H1 (cell line): ENCODE measurements around the gene POGK. TPM values are rescaled to one million over a fixed set of nuclear protein-coding genes. Genes with fewer than 3 reads are reported as not detected.
A peak's percentile ranks its signal among the peaks of the same experiment; 100 is the strongest.

ENCODE experiments used
- CTCF ChIA-PET: fragments of 300-600 bp; sonication (Branson Sonifier 250); formaldehyde crosslinking; loops from one replicate; lab custom pipeline; 2021; ENCODE audit not compliant: partially characterized antibody; lab: Charles Lee
- POLR2A ChIA-PET: fragments of 300-600 bp; sonication (Branson Sonifier 250); formaldehyde crosslinking; loops from one replicate; lab custom pipeline; 2021; ENCODE audit warnings: inconsistent platforms; ENCODE audit not compliant: partially characterized antibody; lab: Charles Lee
- DNase-seq, 2 experiments: peaks; one replicate each; pipeline versions ENCODE4 v3.0.0 to v3.0.0-alpha.2; 2010 to 2022; ENCODE audit warnings: low spot score in 2 of 2, low read depth in 1 of 2, mixed read lengths in 1 of 2
- FAIRE-seq: peaks from 2 replicates; lab custom pipeline; 2011; peaks lifted over from hg19 to GRCh38; lab: Jason Lieb, UNC
- H2AFZ ChIP-seq: 2 replicates; pipeline ENCODE4 v1.8.1; 2012; ENCODE audit warnings: low read length, inconsistent platforms
- H2AK5ac ChIP-seq: 2 replicates; pipeline ENCODE4 v1.6.1; 2013; ENCODE audit warnings: low read depth, low read length
- H2BK120ac ChIP-seq: replicated peaks from 2 replicates; pipeline ENCODE3; 2013; ENCODE audit warnings: low read depth, low read length, inconsistent platforms
- H2BK12ac ChIP-seq: 2 replicates; pipeline ENCODE4 v1.6.1; 2013; ENCODE audit warnings: low read depth, low read length
- H2BK15ac ChIP-seq: 2 replicates; pipeline ENCODE4 v1.6.1; 2013; ENCODE audit warnings: low read length
- H2BK20ac ChIP-seq: 2 replicates; pipeline ENCODE4 v1.6.1; 2013; ENCODE audit warnings: low read length
- H2BK5ac ChIP-seq: 2 replicates; pipeline ENCODE4 v1.6.1; 2013; ENCODE audit warnings: low read depth, low read length
- H3K14ac ChIP-seq: 2 replicates; pipeline ENCODE4 v1.6.1; 2013; ENCODE audit warnings: inconsistent platforms; ENCODE audit not compliant: insufficient read length
- H3K18ac ChIP-seq: 2 replicates; pipeline ENCODE4 v1.6.1; 2013; ENCODE audit warnings: low read length; ENCODE audit errors: extremely low read depth
- H3K23ac ChIP-seq: 2 replicates; pipeline ENCODE4 v1.6.1; 2013; ENCODE audit warnings: inconsistent platforms; ENCODE audit not compliant: insufficient read length
- H3K23me2 ChIP-seq: 2 replicates; pipeline ENCODE4 v1.6.1; 2013; ENCODE audit warnings: low read depth, low read length
- H3K27ac ChIP-seq: 2 replicates; pipeline ENCODE4 v1.6.1; 2011; ENCODE audit warnings: low read depth, low read length, inconsistent platforms
- H3K27me3 ChIP-seq, 4 experiments: replicated peaks in 1 of 4; 1 replicate in 1 of 4; 2 replicates in 3 of 4; pipeline versions ENCODE4 v1.6.1 to v1.8.1; 2011 to 2013; ENCODE audit warnings: low read length in 3 of 4, mild to moderate bottlenecking in 3 of 4, inconsistent platforms in 2 of 4, mixed read lengths in 2 of 4, moderate library complexity in 1 of 4; ENCODE audit not compliant: control insufficient read depth in 3 of 4, insufficient read depth in 3 of 4; ENCODE audit errors: extremely low read depth in 1 of 4
- H3K36me3 ChIP-seq, 4 experiments: 2 replicates each; pipeline versions ENCODE4 v1.6.1 to v1.8.1; 2011 to 2013; ENCODE audit warnings: mild to moderate bottlenecking in 4 of 4, low read length in 3 of 4, moderate library complexity in 2 of 4, control low read depth in 1 of 4, inconsistent platforms in 1 of 4; ENCODE audit not compliant: insufficient read depth in 4 of 4, control insufficient read depth in 2 of 4
- H3K4ac ChIP-seq: replicated peaks from 2 replicates; pipeline ENCODE3; 2013; ENCODE audit warnings: low read length, low read depth, mixed read lengths, inconsistent platforms; ENCODE audit not compliant: insufficient read length
- H3K4me1 ChIP-seq, 4 experiments: replicated peaks in 1 of 4; 1 replicate in 1 of 4; 2 replicates in 3 of 4; pipeline versions ENCODE4 v1.6.1 to v1.8.1; 2011 to 2013; ENCODE audit warnings: low read length in 3 of 4, inconsistent platforms in 2 of 4, mixed read lengths in 1 of 4; ENCODE audit not compliant: insufficient read depth in 4 of 4, control insufficient read depth in 3 of 4
- H3K4me2 ChIP-seq, 2 experiments: 2 replicates each; pipeline versions ENCODE4 v1.6.1 to v1.8.1; 2011 to 2013; ENCODE audit warnings: low read depth in 2 of 2, low read length in 2 of 2, control low read depth in 1 of 2, inconsistent platforms in 1 of 2, mild to moderate bottlenecking in 1 of 2; ENCODE audit not compliant: insufficient read depth in 1 of 2
- H3K4me3 ChIP-seq, 4 experiments: fragments of 200-600, 300-600 bp in 1 of 4; sonication (generic), shearing (Covaris generic), sonication (Bioruptor Twin) in 1 of 4; 2 replicates each; pipeline versions ENCODE4 v1.5.1 to v1.8.1; 2011 to 2016; ENCODE audit warnings: low read length in 4 of 4, low read depth in 3 of 4, control low read depth in 2 of 4, inconsistent platforms in 2 of 4, mild to moderate bottlenecking in 2 of 4, mixed read lengths in 1 of 4, moderate library complexity in 1 of 4; ENCODE audit not compliant: insufficient read depth in 2 of 4; ENCODE audit errors: extremely low read depth in 1 of 4
- H3K56ac ChIP-seq: replicated peaks from 2 replicates; pipeline ENCODE3; 2013; ENCODE audit warnings: low read depth, mild to moderate bottlenecking, mixed read lengths, low read length, inconsistent platforms; ENCODE audit not compliant: insufficient read length
- H3K79me1 ChIP-seq: 2 replicates; pipeline ENCODE4 v1.6.1; 2013; ENCODE audit warnings: low read depth, low read length, control low read depth
- H3K79me2 ChIP-seq, 2 experiments: 2 replicates each; pipeline versions ENCODE4 v1.6.1 to v1.8.1; 2012 to 2013; ENCODE audit warnings: low read length in 2 of 2, mild to moderate bottlenecking in 2 of 2, inconsistent platforms in 1 of 2; ENCODE audit not compliant: insufficient read depth in 2 of 2, control insufficient read depth in 1 of 2
- H3K9ac ChIP-seq, 4 experiments: replicated peaks in 1 of 4; 1 replicate in 1 of 4; 2 replicates in 3 of 4; pipeline versions ENCODE4 v1.6.1 to v1.8.1; 2011 to 2013; ENCODE audit warnings: low read depth in 3 of 4, low read length in 3 of 4, control low read depth in 2 of 4, mild to moderate bottlenecking in 2 of 4, moderate library complexity in 2 of 4, inconsistent platforms in 1 of 4; ENCODE audit errors: extremely low read depth in 1 of 4
- H3K9me3 ChIP-seq, 2 experiments: 2 replicates each; pipeline versions ENCODE4 v1.6.1 to v1.8.1; 2012 to 2013; ENCODE audit warnings: mild to moderate bottlenecking in 2 of 2, moderate library complexity in 2 of 2, control low read depth in 1 of 2, inconsistent platforms in 1 of 2, low read depth in 1 of 2, low read length in 1 of 2, mixed read lengths in 1 of 2; ENCODE audit not compliant: insufficient read depth in 2 of 2
- H4K20me1 ChIP-seq, 2 experiments: replicated peaks in 1 of 2; 2 replicates each; pipeline versions ENCODE3 to v1.8.1; 2011 to 2013; ENCODE audit warnings: inconsistent platforms in 2 of 2, low read length in 2 of 2, mild to moderate bottlenecking in 1 of 2; ENCODE audit not compliant: insufficient read depth in 2 of 2, control insufficient read depth in 1 of 2
- H4K5ac ChIP-seq: 2 replicates; pipeline ENCODE4 v1.6.1; 2013; ENCODE audit warnings: low read length, low read depth, mixed read lengths, inconsistent platforms; ENCODE audit not compliant: insufficient read length
- H4K8ac ChIP-seq: 2 replicates; pipeline ENCODE4 v1.8.0; 2013; ENCODE audit warnings: mild to moderate bottlenecking, moderate library complexity, low read length, inconsistent platforms; ENCODE audit not compliant: insufficient read depth; ENCODE audit errors: extremely low read depth
- H4K91ac ChIP-seq: replicated peaks from 2 replicates; pipeline ENCODE3; 2013; ENCODE audit warnings: low read length, mixed read lengths, inconsistent platforms; ENCODE audit not compliant: insufficient read length
- CREB1 ChIP-seq: IDR thresholded peaks from 2 replicates; pipeline ENCODE4 v1.6.1; 2012; ENCODE audit warnings: inconsistent platforms
- WGBS, 2 experiments: shearing (Covaris generic) in 1 of 2; methylation state at CpG; one replicate each; pipeline versions ENCODE4 v1.1.6 to v1.1.7; 2013 to 2015; ENCODE audit warnings: low lambda C conversion rate in 2 of 2, mixed read lengths in 2 of 2, inconsistent platforms in 1 of 2, low coverage in 1 of 2, missing lambda C conversion rate in 1 of 2; ENCODE audit not compliant: insufficient replicate concordance in 2 of 2, insufficient coverage in 1 of 2, insufficient read length in 1 of 2; ENCODE audit errors: extremely low coverage in 1 of 2, missing lambda C conversion rate in 1 of 2; 5-methylcytosine and 5-hydroxymethylcytosine counted together
- long read RNA-seq, 2 experiments: library from RNA in 1 of 2; library from capped mRNA in 1 of 2; stranded (forward); transcript quantifications; one replicate each; pipeline ENCODE4 v2.0.0, GENCODE V29; 2021; ENCODE audit warnings: inconsistent platforms in 1 of 2
- polyA minus RNA-seq, 3 experiments: library from RNA; depleted of rRNA, polyadenylated mRNA; stranded (reverse); fragments of >200 nt; gene quantifications; 1 replicate in 2 of 3; 2 replicates in 1 of 3; pipeline ENCODE4 v1.2.3, GENCODE V29; 2011
- polyA plus RNA-seq, 7 experiments: library from polyadenylated mRNA; depleted of rRNA in 3 of 7; stranded (reverse) in 5 of 7; unstranded in 2 of 7; fragments of >200 nt in 5 of 7; fragments of 200-250 nt in 2 of 7; gene quantifications; 1 replicate in 5 of 7; 2 replicates in 1 of 7; 4 replicates in 1 of 7; pipeline versions ENCODE4 v1.2.1 to v1.2.3, GENCODE V29; 2011 to 2013; ENCODE audit warnings: missing spikeins in 2 of 7, mixed read lengths in 2 of 7
- total RNA-seq: library from RNA; stranded (reverse); fragmentation: NEBNext Ultra II Directional; extraction: Animal tissue kit (Norgen Biotek cat#: 25700); gene quantifications from 2 replicates; pipeline ENCODE4 v1.2.1, GENCODE V29; 2021

The POGK gene, protein sequence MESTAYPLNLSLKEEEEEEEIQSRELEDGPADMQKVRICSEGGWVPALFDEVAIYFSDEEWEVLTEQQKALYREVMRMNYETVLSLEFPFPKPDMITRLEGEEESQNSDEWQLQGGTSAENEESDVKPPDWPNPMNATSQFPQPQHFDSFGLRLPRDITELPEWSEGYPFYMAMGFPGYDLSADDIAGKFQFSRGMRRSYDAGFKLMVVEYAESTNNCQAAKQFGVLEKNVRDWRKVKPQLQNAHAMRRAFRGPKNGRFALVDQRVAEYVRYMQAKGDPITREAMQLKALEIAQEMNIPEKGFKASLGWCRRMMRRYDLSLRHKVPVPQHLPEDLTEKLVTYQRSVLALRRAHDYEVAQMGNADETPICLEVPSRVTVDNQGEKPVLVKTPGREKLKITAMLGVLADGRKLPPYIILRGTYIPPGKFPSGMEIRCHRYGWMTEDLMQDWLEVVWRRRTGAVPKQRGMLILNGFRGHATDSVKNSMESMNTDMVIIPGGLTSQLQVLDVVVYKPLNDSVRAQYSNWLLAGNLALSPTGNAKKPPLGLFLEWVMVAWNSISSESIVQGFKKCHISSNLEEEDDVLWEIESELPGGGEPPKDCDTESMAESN
- 37.3 and 40.3 TPM in 2 replicates for total RNA-seq
- polyA plus RNA-seq (2011; rRNA removed): 12.7 and 16.9 TPM in 2 replicates
- 16.8 TPM for polyA plus RNA-seq (2011; cell fraction: cytosol; rRNA removed)
- 18.0 TPM for polyA plus RNA-seq (2011; cell fraction: nucleus; rRNA removed)
- 20.1 to 22.4 TPM (median 22.0 TPM) in 4 replicates for polyA plus RNA-seq (2012, experiment 1 of 2)
- 6.5 TPM for polyA plus RNA-seq (2012, experiment 2 of 2)
- 20.5 TPM for polyA plus RNA-seq (2013, experiment 1 of 2)
- polyA plus RNA-seq (2013, experiment 2 of 2): 19.6 TPM
- polyA minus RNA-seq (2011; rRNA and poly(A)+ RNA removed): 25.5 and 26.4 TPM in 2 replicates
- polyA minus RNA-seq (2011; cell fraction: cytosol; rRNA and poly(A)+ RNA removed): 20.6 TPM
- polyA minus RNA-seq (2011; cell fraction: nucleus; rRNA and poly(A)+ RNA removed): 34.5 TPM
- long read RNA-seq, experiment 1, full-length matches to known transcripts: 1 of 37 reads
- long read RNA-seq, experiment 1, partial matches to known transcripts: 13 of 37 reads
- long read RNA-seq, experiment 1, other reads (novel, unspliced or antisense): 23 of 37 reads
- long read RNA-seq, experiment 2, partial matches to known transcripts: 0 of 4 reads
- long read RNA-seq, experiment 2, other reads (novel, unspliced or antisense): 4 of 4 reads

DNA sequence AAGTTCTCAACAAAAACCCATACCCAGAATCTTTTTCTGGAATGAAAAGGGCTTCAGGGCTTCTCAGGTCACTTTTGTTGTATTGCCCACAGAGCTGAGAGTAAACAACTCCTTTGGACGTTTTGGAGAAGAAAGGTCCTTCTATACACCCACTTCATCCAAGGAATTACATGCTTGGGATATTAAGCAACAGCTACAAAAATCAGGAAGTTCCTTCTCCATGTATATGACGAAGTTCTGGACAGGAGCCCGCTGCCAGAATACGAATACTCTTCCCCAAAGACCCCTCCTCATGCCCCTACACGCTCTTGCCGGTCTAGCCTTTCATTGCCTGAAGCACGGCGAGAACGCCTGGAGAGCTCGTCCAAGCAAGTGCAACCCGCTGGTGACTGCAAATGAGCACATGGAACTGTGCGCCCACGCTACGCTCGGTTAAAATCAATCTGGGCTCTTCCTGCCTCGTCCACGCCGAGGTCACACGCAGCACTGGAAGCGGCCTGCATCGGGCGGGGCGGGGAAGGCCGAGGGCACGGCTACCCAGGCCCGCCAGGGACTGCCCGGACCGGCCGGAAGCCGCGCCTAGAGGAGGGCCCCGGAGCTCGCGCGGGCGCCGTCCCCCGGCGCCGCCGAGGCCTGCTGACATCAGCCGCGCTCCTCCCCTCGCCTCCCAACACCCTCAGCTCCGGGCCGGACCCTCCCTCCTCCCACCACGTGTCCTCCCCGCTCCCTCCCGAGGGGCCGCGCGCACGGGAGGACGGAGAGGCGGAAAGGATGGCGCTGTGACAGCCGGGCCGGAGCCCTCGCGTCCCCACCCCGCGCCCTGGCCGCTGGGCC is at the start of gene POGK:
Gene POGK, plus strand, starts transcription at position 710 of the 834 bp plus-strand sequence. CDS start 1,482 bp downstream, outside the sequence.
- 4% methylated on average over 44 of the region's 63 CpGs; no CpG with 5 or more reads in 1 of the 2 experiments for WGBS, 2 experiments
- peak within 1 kb of the TSS; percentile 93 for H4K91ac ChIP-seq
- H3K4ac ChIP-seq: peak within 1 kb of the TSS; percentile 79
- H2BK20ac ChIP-seq: no peak within 1 kb of the TSS
- H3K56ac ChIP-seq: peak within 1 kb of the TSS; percentile 67
- H4K8ac ChIP-seq: peak within 1 kb of the TSS; percentile 94
- peak within 1 kb of the TSS; percentile 78; the same call in 1 of the 2 replicates for H2AK5ac ChIP-seq
- no peak within 1 kb of the TSS for H3K14ac ChIP-seq
- H2BK15ac ChIP-seq: no peak within 1 kb of the TSS
- peak; percentile 70 to 84 for DNase-seq
- peaks cover 0 to 37% of the 10 kb centered on the region in 2 experiments; a peak in 3 of 4 replicates for H3K79me2 ChIP-seq
- H3K9ac ChIP-seq: peak within 1 kb of the TSS; percentile 88 to 95 (median 92)
- no peaks in the 10 kb centered on the region for H3K9me3 ChIP-seq
- CTCF ChIA-PET: interaction anchor here (0.6 to 1.4 kb wide), 3 partner anchors 17 to 222 kb away, joined by 3 to 8 read pairs (median 3); no protein-coding TSS in a partner anchor
- peaks cover 0 to 6% of the 10 kb centered on the region in 2 experiments for H4K20me1 ChIP-seq
- peaks cover 27 to 34% (median 33%) of the 10 kb centered on the region in 4 experiments for H3K36me3 ChIP-seq
- peak within 1 kb of the TSS; percentile 100 for H3K18ac ChIP-seq
- POLR2A ChIA-PET: interaction anchor here (0.6 to 11.9 kb wide), 12 partner anchors 8 to 873 kb away, joined by 3 to 147 read pairs (median 4); partner anchors contain the start of genes POU2F1 and TADA1
- H3K4me1 ChIP-seq: peaks cover 0 to 14% (median 3%) of the 10 kb centered on the region in 4 experiments; a peak in 5 of 7 replicates
- no peak for FAIRE-seq
- H3K4me3 ChIP-seq: peak within 1 kb of the TSS; percentile 71 to 90 (median 78)
- peaks cover 8% of the 10 kb centered on the region for H3K23me2 ChIP-seq
- no peak within 1 kb of the TSS for H3K23ac ChIP-seq
- H2BK120ac ChIP-seq: no peak within 1 kb of the TSS
- H3K79me1 ChIP-seq: peaks cover 8% of the 10 kb centered on the region
- H4K5ac ChIP-seq: peak within 1 kb of the TSS; percentile 94
- H3K27me3 ChIP-seq: no peaks in the 10 kb centered on the region
- H2AFZ ChIP-seq: peak within 1 kb of the TSS; percentile 89; the same call in 1 of the 2 replicates
- peak within 1 kb of the TSS; percentile 88 for H3K27ac ChIP-seq
- H2BK5ac ChIP-seq: peak within 1 kb of the TSS; percentile 98
- H3K4me2 ChIP-seq: peak within 1 kb of the TSS; percentile 96 to 99
- peak within 1 kb of the TSS; percentile 53; the same call in 1 of the 2 replicates for H2BK12ac ChIP-seq
- no peak; the same call in 1 of the 2 replicates for TF ChIP-seq CREB1
